Measurements from ENCODE around the gene GPC6. TPM values are rescaled to one million over a fixed set of nuclear protein-coding genes. Genes with fewer than 3 reads are reported as not detected.

GPC6 gene
- total RNA-seq, 3 donors from 2014 or later (not counting 1 experiment from before 2014, with no cell fraction given) = not detected

GRCh38 chr13:93230261-93230855 lies 3.8 kb downstream of the GPC6 start:
- H3K36me3 Mint-ChIP-seq = peaks cover 14% of the 10 kb centered on the region
- no peak overlapping the region for H3K27ac Mint-ChIP-seq
- Histone ChIP-seq H3K27me3 (ENCODE audit: control insufficient read depth, insufficient read depth, low read length) (peaks cover 16% of the 10 kb centered on the region), H3K4me1 (ENCODE audit: control insufficient read depth, insufficient read depth, low read length) (no peaks in the 10 kb centered on the region), H3K27ac (ENCODE audit: low read length) (no peak overlapping the region), H3K36me3 (ENCODE audit: control insufficient read depth, insufficient read depth, low read length) (no peaks in the 10 kb centered on the region), H3K9me3 (ENCODE audit: control insufficient read depth, insufficient read depth, low read length) (peaks cover 5% of the 10 kb centered on the region), H3K4me3 (ENCODE audit: low read length) (no peak overlapping the region)
- ATAC-seq = no peak
- no peaks in the 10 kb centered on the region for H3K4me1 Mint-ChIP-seq
- intact Hi-C loops (cut with micrococcal nuclease) = no loop called here
- TF ChIP-seq, protein P1, sequence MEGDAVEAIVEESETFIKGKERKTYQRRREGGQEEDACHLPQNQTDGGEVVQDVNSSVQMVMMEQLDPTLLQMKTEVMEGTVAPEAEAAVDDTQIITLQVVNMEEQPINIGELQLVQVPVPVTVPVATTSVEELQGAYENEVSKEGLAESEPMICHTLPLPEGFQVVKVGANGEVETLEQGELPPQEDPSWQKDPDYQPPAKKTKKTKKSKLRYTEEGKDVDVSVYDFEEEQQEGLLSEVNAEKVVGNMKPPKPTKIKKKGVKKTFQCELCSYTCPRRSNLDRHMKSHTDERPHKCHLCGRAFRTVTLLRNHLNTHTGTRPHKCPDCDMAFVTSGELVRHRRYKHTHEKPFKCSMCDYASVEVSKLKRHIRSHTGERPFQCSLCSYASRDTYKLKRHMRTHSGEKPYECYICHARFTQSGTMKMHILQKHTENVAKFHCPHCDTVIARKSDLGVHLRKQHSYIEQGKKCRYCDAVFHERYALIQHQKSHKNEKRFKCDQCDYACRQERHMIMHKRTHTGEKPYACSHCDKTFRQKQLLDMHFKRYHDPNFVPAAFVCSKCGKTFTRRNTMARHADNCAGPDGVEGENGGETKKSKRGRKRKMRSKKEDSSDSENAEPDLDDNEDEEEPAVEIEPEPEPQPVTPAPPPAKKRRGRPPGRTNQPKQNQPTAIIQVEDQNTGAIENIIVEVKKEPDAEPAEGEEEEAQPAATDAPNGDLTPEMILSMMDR (IDR thresholded peaks at IDR 0.05) = no peak
- peaks cover 9 to 10% of the 10 kb centered on the region in 2 donors for H3K9me3 Mint-ChIP-seq
- no peak for DNase-seq
- H3K27me3 Mint-ChIP-seq (ENCODE audit: low read depth in 2 of 2) = peaks cover 22 to 39% of the 10 kb centered on the region in 2 donors
- no peak overlapping the region for H3K4me3 Mint-ChIP-seq

DNA sequence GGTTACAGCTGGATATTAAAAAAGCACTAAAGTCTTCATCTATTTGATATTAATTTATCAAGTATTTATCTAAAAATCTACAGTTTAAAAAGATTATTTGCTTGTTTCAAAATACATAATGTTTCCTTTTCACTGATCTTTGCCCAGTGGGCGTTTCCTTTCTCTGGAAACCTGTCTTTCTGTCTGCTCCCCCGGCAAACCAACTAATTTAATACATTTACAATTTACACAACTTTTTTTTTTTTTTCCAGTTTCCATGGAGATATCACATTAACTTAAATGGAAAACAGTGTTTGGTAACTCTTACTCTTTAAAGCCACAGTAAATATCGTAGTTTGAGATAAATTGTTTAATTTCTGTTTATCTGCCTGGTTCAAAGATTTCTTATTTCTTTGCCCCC lies 5.3 kb downstream of the GPC6 start:
- no peak overlapping the region for H3K4me3 Mint-ChIP-seq
- Histone ChIP-seq H3K4me3 (ENCODE audit: low read length) (no peak overlapping the region), H3K36me3 (ENCODE audit: control insufficient read depth, insufficient read depth, low read length) (no peaks in the 10 kb centered on the region), H3K9me3 (ENCODE audit: control insufficient read depth, insufficient read depth, low read length) (peaks cover 5% of the 10 kb centered on the region), H3K4me1 (ENCODE audit: control insufficient read depth, insufficient read depth, low read length) (no peaks in the 10 kb centered on the region), H3K27ac (ENCODE audit: low read length) (no peak overlapping the region), H3K27me3 (ENCODE audit: control insufficient read depth, insufficient read depth, low read length) (peaks cover 15% of the 10 kb centered on the region)
- ATAC-seq (no peak), DNase-seq (no peak)
- H3K27ac Mint-ChIP-seq = no peak overlapping the region
- TF ChIP-seq, protein P1 (IDR thresholded peaks at IDR 0.05) = no peak
- H3K9me3 Mint-ChIP-seq = peaks cover 9 to 10% of the 10 kb centered on the region in 2 donors
- 86% methylated on average over 2 of the region's 3 CpGs for WGBS (ENCODE audit: insufficient coverage)
- peaks cover 10% of the 10 kb centered on the region for H3K36me3 Mint-ChIP-seq
- peaks cover 10 to 24% of the 10 kb centered on the region in 2 donors for H3K27me3 Mint-ChIP-seq (ENCODE audit: low read depth in 2 of 2)
- intact Hi-C loops (cut with micrococcal nuclease) = no loop called here
- no peaks in the 10 kb centered on the region for H3K4me1 Mint-ChIP-seq

- Mint-ChIP-seq H3K4me3 (no peak overlapping the region), H3K27ac (no peak overlapping the region)
- no peak for DNase-seq
Observed at GRCh38 chr13:93233997-93234416, 7.4 kb downstream of the GPC6 start.

More at GRCh38 chr13:93233997-93234416, 7.4 kb downstream of the GPC6 start:
- H3K27me3 ChIP-seq (ENCODE audit: control insufficient read depth, insufficient read depth, low read length) = peaks cover under 1% of the 10 kb centered on the region
- H3K27ac ChIP-seq (ENCODE audit: low read length) = no peak overlapping the region
- H3K27me3 Mint-ChIP-seq (ENCODE audit: low read depth in 2 of 2) = peaks cover 2 to 13% of the 10 kb centered on the region in 2 donors
- H3K9me3 ChIP-seq (ENCODE audit: control insufficient read depth, insufficient read depth, low read length) = peaks cover 5% of the 10 kb centered on the region
- no peaks in the 10 kb centered on the region for H3K4me1 Mint-ChIP-seq
- intact Hi-C loops (cut with micrococcal nuclease) = no loop called here
- peaks cover 22% of the 10 kb centered on the region for H3K36me3 Mint-ChIP-seq
- TF ChIP-seq, protein P1 (IDR thresholded peaks at IDR 0.05) = no peak
- H3K9me3 Mint-ChIP-seq = peaks cover 9 to 15% of the 10 kb centered on the region in 2 donors
- 61% methylated on average over 3 of the region's 3 CpGs for WGBS (ENCODE audit: insufficient coverage)
- ATAC-seq = no peak
- no peak overlapping the region for H3K4me3 ChIP-seq (ENCODE audit: low read length)
- no peaks in the 10 kb centered on the region for H3K36me3 ChIP-seq (ENCODE audit: control insufficient read depth, insufficient read depth, low read length)
- no peaks in the 10 kb centered on the region for H3K4me1 ChIP-seq (ENCODE audit: control insufficient read depth, insufficient read depth, low read length)

Data from natural killer cell (primary cell).